NCI-H446 treated with DMSO at 0.1 percent for 48 hours (cell line): ENCODE results near the gene BMP3.
A peak's percentile ranks its signal among the peaks of the same experiment; 100 is the strongest.

ENCODE experiments used
- DNase-seq: peaks from one replicate; lab custom pipeline; 2025; lab: John Stamatoyannopoulos, UW

Gene BMP3

DNA sequence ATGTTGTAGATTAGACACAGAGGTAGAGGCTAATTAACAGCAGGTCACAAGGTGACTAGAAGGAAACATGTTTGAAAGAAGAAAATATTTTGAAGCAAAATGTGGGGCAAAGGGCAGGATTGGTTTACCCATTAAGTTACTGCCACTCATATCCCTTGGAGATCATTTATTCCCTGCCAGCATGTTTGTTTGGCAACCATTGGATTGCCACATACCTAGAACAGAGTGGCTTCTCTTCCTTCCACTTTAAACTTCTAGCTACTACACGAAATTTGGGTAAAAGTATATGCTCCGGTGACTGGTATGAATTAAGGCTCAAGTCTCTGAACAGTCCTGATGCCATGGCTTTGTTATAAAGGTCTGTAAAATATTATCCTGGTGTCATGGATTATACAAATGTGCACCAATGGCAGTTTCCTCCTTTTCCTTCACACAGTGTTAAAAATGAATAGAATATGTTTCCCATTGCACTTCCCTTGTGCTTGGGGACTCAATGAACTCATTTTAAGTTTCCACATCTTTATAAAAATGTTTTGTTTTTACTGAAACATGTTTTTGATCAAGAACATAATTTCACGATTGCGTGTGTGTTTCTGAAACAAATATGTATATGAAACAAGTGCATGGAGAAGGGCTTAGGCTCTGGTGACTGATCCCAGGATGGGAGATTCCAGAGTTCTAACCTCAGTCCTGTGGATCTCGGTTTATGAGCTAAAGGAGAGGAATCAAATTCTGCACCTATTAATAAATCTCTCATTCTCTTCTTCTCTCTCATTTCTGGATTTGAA is 12.3 kb downstream of the BMP3 start:
- no peak for DNase-seq

DNA sequence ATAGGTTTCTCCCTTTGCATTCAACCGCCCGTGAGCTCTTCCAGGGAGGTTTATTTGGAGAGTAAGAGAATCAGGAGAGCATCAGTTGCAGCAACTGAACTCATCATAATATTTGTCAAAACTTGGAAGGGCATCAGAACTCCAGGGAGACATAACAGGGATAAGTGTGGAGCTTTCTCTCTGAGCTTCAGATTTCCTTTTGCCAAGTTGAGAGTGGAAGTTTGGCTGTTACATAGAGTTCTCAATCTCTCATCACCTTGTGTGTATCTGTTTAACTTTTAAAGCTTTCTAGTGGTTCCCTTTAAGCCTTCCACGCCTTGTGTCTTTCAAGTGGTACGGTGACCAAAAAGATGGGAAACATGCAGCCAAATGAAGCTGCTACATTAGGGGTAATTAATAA is 18.8 kb downstream of the BMP3 start:
- no peak for DNase-seq

DNA sequence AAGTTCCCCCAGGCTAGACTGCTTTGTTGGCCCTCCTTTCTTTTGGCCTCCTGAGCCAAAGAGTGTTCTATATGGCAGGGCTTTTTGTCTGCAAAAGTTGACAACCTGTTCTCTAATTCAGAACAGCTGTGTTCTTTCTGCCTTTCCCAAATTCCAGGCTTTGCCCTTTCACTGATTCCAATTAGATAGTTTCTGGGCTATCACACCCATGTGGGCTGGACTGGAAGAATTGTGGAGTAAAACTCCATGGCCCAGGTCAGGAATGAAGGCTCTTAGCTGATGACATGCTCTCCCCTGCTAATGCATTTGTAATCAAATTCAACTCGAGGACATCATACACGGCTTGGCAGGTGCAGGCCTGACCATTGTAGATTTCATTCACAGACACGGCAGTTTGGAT is 19.4 kb downstream of the BMP3 start:
- no peak for DNase-seq

DNA sequence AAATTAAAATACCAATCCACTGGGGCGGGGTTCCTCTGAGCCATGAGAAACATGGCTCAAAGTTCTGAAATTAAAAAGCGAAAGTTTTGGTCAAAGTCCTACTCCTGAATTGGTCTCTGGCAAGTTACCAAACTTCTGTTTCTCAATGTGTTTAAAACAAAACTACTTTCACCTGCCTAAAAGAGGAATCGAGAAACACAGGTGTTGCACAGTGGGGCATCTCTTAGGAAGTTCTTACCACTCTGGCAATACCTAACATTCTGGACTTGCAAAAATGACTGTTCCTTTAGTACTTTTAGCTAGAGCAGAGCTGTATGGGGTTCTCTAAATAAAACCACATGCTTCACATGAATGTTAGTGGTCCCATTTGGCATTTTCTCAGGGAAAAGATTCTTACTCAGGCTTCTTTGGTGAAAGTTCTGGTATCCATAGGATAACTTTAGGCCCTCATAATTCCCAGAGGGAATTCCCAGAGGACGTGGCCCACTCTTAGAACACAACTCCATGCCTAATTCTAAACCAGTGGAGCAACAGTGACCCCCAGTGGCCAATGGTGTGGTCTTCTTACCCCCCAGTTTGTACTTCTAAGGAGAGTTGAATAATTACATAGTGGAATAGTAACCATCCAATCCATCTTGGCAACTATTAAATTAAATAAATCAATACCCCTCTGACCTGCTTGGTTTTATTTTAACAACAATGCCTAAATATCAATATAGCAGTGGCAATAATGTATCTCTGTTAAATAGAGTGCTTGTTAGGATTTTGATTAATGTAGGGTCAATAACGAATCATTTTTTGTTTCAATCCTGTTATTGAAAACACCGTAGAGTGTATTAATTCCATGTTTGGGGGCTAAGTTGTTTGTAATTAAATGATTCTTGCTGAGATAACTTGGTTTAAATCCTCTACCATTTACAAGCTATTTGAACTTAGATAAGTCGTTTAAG is 21.9 kb downstream of the BMP3 start:
- no peak for DNase-seq

DNA sequence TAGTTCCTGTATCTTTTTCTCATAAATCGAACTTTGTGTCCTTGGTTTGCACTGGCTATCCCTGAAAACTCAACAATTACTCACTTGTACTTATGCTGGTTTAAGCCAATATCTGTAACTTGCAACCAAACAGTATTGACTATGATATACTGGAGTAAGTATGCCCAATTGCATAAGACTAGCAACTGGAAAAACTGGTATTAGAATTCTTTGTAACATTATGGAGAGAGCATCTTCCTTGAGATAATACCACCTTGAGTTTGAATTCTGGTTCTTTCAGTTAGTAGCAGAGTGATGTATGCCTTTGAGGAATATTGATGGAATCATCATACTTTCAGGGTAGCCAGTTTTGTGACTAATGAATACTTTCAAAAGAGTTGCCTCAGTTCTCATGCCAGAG is 28.1 kb downstream of the BMP3 start:
- DNase-seq, result no peak

DNA sequence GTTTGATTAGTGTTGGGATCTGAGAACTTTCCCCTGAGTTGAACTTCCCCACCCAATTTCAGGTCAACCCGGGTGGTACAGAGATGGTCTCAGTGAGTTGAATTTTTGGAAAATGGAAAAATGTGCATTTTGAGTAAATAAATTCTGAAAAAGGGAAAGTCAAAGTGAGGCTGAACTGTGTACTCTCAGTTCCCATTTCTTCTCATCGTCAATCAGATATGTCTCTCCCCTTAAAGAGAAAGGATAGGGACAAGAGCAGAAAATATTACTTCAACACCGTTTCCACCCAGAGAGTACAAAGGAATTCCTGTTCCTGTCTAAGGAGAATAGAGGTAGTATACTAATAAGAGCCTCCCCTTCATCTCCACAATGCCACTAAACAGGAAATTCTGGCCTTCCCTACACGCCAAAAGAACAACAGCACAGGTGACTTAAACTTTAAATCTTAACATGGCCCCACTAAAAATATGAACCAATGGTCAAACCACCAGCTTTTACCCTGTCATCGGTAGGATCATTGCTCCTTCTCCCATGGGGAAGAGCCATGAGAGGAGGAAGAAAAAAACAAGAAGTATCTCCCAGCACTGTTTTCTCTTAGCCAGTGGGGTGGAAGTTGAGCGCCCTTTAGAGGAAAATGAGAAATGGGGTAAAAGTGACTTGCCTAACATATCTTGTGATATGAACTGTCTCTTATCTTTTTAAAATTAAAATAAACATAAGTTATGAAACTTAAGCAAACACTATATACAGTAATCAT is 30.3 kb downstream of the BMP3 start:
- no peak for DNase-seq

DNA sequence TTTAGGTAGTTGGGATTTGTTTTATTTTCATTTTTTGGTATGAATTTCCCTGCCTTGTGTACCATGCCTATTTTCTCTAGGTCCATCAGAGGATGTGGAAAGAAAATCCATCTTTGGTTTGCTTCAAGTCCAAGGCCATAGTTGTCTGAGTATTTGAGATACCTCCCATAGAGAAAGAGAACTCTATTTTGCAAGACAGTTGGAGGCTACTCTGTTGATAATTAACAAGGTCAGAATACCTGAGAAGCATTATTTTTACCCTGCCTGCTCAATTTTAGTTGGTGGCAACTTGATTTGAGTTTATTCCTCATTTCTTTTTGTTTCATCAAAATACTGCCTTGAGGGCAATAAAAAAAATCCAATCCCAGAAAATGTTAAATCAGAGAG is 30.8 kb downstream of the BMP3 start:
- DNase-seq, result no peak

DNA sequence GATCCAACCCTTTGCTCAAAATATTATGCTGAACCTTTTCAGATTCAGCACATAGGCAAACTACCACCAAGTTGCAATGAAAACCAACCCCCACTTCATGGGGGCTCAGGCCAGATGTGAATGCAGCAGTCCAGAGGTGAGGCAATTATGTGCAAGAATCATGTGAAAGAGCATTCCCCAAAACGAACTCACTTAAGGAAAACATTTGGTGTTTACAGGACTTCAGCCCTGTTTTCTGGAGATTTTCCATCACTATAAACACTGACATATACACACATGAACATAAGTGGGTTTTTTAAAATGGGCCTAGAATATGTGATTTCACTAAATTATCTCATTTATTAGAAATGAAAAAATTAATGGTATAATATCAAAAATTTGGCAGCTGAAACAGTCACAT is 31.5 kb downstream of the BMP3 start:
- DNase-seq, result no peak

DNA sequence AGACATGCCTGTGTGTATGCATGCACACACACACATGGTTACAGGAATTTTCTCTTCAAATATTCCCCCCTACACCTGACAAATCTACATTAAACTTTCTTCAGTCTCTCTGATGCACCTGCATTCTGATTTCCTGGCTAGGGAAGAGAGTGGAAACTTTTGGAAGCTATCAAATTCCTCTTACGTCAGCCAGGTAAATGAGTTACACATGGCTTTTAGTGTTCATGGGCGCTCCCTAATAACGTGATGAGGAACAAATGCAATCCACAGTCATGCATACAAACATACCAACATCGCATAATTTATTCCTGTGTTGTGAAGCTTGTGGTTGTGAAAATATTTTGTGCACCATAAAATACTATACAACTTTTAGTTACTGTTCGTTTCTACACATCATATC is 34.9 kb downstream of the BMP3 start:
- DNase-seq, result no peak

DNA sequence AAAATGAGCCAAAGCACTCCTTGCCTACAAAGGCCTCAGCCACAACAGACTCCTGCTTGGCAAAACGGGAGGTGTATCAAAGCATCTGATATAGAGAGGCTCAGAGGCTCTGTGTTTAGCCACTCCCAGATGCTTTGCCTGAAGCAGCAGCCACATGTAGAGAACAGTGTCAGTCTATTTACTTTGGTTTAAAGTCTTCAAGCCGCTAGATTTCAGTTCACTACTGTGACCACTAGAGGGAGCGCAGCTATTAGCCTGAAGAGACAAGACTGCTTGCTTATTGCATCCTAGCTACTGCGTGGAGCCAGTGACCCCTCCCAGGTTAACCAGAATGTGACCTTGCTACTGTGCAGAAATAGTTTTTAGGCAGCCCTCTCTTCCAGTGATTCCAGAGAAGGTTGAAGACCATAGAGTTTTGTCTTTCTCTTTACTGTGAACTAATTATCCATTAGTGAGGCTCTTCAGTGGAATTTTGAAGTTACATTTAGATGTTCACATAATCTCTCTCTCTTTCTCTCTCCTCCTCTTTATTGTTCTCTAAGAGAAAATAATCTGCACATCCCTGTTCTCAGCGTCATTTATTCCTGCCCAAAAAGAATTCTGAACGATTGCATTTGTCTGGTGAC is 39.3 kb downstream of the BMP3 start:
- peak; percentile 35 for DNase-seq

DNA sequence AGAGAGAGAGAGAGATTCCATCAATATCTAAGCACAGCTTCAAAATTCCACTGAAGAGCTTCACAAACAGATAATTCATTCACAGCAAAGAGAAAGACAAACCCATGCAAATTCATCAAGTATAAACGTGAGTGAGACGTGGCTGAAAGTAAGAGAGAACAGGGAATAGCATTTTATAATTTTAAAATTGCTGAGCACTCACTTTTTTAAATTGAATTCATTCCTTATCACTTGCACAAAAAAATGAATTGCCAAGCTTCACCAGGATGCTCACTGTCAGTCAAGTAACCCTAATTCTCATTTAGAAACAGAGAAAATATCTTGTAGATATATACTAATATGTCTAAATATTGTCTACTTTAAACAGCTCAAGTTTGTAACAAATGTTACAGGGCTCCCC is 40.5 kb downstream of the BMP3 start:
- DNase-seq, result no peak

DNA sequence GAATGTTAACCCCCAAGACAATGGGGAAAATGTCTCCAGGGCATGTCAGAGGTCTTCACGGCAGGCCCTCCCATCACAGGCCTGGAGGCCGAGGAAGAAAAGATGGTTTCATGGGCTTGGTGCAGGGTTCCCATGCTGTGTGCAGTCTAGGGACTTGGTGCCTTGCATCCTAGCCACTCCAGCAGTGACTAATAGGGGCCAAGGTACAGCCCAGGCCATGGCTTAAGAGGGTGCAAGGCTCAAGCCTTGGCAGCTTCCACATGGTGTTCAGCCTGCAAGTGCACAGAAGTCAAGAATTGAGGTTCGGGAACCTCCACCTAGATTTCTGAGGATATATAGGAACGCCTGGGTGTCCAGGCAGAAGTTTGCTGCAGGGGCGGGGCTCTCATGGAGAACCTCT is 50.6 kb downstream of the BMP3 start:
- DNase-seq, result no peak

DNA sequence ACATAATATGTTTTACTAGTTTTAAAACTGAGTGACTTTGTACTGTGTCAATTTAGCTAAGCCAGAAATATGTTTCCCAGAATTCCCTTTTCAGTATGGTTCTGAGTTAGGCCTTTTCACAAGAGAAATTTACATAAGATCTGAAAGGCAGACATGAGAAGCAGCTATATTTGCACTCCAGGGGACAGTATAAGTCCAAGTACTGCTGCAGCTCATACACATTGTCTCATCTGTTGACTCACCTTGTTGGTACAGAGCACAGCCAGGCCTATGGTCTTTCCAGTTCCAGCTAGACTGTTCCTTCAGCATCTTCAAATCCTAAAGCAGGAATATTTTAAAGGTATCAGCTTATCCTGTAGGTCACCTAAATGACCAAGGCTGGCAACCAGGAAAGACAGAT is 53.5 kb downstream of the BMP3 start:
- DNase-seq, result no peak

DNA sequence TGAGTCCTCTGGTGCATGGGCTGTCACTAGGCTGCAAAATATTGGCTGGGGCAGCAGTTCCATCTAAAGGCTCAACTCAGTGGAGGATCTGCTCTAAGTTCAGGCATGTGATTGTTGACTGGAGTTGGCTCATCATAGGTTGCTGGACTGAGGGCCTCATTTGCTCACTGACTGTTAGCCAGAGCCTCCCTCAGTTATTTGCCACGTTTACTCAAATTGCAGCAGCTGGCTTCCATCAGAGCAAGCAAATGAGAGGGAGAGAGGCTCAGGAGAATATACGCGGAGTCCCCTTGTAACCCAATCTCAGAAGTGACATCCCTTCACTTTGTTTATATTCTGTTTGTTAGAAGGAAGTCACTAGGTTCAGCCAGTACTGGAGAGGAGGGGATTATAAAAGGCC is 54.1 kb downstream of the BMP3 start:
- DNase-seq, result no peak

DNA sequence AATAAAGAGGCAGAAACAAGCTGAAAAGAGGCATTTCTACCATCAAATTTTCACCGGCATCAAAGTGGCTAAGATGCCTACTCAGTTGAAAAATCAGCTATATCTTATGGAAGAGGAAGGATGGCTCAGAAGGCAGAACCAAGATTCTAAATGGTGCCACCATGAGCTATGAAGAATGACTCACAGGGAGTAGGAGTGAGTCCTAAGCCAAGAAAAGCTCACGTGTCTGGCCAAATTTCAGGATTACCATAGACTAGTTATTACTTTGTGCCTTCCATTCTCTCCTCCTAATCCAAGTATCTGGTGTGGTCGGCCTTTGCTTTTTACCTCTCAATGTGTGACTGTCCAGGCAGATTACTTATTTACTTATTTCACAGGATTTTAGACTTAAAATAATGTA is 54.8 kb downstream of the BMP3 start:
- peak; percentile 5 for DNase-seq

DNA sequence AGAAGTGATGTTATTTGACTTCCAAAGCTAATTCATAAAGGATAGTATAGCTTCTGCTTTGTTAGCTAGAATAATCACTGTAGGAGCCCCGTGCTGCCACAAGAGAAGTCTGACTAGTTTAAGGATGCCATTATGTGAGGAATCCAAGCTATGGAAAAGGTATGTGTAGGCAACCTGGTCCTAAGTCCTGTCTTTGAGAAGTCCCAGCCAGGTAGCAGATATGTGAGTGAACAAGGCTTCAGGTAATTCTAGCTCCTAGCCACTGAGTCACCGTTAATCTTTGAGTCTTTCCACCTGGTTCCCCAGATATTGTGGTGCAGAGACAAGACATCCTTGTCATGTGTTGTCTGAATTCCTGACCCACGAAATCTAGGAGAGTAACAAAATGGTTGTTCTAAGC is 55.5 kb downstream of the BMP3 start:
- DNase-seq, result no peak

DNA sequence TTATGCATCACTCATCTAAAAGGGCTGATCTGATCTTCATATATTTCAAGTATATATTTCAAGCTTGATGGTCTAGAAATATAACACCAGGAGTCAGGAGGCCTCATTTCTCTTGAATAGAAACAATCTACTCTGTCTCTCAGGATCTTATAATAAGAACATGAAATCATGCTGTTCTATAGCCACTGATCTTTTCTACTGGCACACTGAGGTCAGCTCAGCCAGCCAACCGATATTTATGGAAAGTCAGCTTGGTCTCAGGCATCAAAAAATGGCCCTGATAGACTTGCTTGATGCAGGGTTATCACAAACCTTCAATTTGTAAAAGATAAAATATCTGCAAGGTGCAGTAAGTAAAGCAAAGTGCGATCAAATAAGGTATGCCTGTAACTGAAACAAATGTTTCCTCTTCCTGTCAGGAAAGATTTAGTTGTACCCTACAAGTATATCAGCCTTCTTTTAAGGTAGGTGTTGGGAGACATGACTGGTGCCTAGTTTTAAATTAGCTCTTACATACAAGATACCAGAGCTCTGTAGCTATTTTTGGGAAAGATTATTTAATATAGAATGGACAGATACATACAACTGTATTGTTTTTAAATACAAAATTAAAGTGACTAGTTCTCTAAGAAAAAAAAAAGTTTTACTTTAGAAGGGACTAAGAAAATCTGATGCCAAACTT is 63.4 kb downstream of the BMP3 start:
- no peak for DNase-seq

DNA sequence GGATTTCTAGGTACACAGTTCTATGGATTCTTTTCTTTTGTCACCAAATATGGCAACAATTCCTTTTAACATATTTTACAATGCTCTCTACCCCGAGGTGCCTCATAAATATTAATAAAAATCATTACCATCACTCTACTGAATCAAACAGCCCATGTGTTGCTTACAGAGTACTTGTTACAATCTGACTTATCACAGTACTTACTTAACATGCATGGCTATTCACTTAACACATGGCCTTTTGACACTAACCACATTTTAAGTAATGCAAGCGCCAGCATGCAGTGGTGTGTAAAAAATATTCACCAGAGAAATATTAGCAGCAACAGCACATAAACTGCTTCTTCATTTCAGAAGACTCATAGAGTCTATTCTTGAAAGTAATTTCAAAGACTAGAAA is 64.9 kb downstream of the BMP3 start:
- no peak for DNase-seq

DNA sequence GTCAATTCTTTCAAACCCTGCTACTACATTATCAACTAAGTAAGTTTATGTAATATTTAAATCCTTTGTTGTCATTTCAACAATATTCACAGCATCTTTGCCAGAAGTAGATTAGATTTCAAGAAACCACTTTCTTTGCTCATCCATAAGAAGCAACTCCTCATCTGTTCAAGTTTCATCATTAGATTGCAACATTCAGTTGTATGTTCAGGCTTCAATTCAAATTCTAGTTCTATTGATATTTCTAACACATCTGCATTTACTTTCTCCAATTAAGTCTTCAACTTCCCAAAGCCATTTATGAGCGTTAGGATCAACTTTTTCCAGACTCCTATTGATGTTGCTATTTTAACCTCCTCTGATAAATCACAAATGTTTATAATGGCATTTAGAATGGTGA is 66.1 kb downstream of the BMP3 start:
- DNase-seq, result no peak

DNA sequence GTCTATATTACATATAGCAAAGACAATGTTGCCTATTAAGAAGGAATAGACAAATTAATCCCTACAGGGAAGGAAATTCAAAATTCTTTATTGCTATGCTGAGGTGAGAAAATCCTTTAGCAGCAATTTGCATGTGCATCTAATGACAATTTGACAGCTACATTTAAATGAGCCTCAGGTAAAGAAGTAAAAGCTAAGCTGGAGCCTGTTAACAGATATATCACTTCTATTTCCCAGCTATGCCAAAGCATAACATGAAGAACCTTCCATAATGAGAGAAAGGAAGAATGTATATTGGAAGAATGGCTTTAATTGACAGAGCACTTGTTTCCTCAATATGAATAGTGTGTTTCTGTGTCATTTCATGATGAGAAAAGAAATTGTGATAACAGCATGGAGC is 71.6 kb downstream of the BMP3 start:
- no peak for DNase-seq

DNA sequence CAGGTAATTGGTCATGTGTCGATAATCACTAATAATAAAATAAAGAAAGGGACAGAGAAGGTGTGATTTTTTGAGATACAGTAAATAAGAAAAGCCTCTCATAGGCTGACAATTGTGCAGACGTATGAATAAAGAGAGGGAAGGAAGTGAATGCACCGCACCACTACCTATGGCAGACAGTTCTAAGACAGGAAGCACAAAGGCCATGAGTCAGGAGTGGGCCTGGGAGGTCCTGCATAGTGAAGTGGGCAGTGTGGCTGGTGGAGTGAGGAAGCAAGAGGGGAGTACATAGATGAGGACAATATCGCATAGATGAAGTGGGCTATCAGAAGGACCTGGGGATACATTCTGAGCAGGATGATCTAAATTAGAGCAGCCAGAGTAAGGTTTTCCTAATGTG is 75.6 kb downstream of the BMP3 start:
- no peak for DNase-seq
